NCI-H82 treated with DMSO at 0.1 percent for 48 hours (cell line): Measurements from ENCODE around the gene ADGRL3.

Experiments
- DNase-seq: peaks from one replicate; lab custom pipeline; 2025; ENCODE audit not compliant: unreplicated experiment; lab: John Stamatoyannopoulos, UW

ADGRL3 gene

DNA sequence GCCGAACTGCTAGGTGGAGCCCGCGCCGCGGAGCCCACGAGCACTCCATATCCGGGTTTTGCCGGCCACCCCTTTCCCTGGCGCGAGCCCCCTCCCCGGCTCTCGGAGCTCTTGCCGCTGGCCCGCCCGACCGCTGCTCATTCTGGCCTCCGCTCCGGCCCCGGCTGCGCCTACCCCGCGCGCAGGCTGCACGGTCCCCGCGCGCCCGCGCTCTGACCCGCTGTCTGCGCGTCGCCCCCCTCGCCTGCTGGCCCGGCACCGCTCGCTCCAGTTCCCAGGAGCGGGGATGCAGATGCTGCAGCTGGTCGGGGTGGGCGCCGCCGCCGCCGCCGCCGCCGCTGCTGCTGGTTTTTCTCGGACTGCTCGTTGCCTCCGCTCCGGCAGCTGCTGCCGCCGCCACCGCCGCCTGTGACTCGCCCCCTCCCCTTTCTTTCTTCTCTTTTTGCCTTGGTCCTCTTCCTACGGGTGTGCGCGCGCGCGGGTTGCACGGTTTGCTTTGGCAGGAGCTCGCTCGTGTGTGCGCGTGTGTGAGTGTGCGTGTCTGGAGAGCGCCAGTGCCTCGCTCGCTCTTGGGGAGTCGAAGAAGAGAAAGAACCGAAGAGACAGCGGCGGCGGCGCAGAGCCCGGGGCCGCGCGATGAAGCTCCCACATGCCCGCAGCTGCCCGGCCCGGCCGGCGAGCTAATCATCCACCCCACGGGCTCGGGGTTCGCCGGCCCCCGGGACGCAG is at the start of gene ADGRL3:
Gene ADGRL3, plus strand, starts transcription at position 140 of the 729 bp plus-strand sequence.
- DNase-seq, result no peak

GRCh38 chr4:61152433-61152832 is 47.7 kb upstream of the ADGRL3 start:
- no peak for DNase-seq

- DNase-seq, result no peak
Observed at GRCh38 chr4:61160478-61160877, 39.6 kb upstream of the ADGRL3 start.

DNA sequence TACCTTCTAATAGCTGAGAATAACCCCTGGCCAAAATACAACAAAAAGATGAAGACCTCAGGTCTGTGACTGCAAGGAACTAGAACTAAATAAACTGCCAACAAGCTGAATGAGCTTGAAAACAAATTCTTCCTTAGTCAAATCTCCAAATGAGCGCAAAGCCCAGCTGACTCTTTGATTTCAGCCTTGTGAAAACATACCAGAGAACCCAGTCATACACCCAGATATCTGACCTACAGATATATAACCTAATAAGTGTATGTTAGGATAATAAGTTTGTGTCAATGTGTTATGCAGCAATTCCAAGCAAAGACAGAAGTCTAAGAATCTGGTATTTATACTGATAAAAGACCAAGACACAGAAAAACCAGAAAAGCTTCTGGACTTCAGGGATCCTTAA is 38.0 kb upstream of the ADGRL3 start:
- no peak for DNase-seq

DNA sequence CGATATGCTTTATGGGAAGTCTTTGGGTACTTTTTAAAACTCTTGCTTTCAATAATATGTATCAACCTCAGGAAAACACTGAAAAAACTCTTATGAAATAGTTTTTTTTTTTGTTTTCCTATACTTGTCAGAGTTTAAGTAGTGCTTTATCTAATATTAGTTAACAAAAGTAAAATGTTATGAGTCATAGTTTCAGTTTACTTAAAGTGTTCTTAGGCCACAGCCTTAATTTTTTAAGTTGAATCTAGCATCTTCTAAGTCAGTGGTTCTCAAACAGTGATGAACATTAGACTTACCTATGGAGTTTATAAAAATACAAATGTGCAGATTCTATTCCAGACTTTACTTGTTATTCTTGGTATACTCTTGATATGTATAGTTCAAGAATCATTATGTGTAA is 26.3 kb upstream of the ADGRL3 start:
- no peak for DNase-seq

DNA sequence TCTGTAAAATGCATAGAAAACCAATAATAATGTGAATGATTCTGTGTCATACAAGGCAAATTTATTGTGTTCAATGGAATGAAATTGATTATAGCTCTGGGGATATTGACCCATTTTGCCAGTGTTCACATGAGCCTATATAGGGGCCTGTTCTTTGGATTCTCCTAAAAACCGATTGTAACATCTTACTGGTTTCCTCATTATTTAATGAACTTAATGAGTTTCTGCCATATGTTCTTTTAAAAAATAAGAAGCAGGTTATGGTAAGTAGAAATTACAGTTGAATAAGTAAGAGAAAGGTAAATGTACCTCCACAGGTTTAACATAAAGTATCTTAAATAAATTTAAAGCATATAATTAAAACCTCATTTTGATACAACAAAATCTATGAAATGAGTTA is 24.6 kb upstream of the ADGRL3 start:
- no peak for DNase-seq

GRCh38 chr4:61177367-61177766 is 22.8 kb upstream of the ADGRL3 start:
- DNase-seq, result no peak

- no peak for DNase-seq
Observed at GRCh38 chr4:61180405-61180804, 19.7 kb upstream of the ADGRL3 start.

- DNase-seq, result no peak
Observed at GRCh38 chr4:61182915-61183314, 17.2 kb upstream of the ADGRL3 start.

DNA sequence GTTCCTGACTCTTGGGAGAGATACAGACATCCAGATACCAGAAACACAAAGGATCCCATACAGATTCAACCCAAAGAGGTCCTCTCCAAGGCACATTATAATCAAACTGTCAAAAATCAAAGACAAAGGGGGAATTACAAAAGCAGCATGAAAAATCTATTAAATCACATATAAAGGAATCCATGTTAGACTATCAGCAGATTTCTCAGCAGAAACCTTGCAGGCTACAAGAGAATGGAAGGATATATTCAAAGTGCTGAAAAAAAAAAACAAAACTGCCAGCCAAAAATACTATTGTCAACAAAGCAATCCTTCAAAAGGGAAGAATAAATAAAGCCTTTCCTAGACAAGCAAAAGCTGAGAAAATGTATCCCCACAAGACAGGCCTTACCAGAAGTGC is 14.8 kb upstream of the ADGRL3 start:
- DNase-seq, result no peak

- no peak for DNase-seq
Observed at GRCh38 chr4:61192392-61192791, 7.7 kb upstream of the ADGRL3 start.

DNA sequence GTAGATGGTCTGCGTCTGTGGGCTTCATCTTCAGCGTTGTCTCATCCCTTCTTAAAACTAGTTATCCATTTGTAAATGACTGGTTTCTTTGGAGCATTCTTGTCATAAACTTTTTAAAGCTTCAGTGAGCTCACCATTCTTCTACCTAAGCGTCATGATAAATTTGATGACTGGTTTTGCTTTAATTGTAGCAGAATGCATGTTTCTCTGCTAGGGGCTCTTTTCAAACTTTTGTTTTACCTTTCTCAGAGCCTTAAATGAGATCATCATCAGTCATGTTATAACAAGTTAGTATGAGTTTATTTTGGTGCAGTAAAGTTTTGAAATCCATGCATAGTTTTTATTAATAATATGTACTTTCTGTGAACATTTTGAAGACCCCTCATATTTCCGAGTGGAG is 6.3 kb upstream of the ADGRL3 start:
- no peak for DNase-seq

- DNase-seq, result no peak
Observed at GRCh38 chr4:61194571-61194970, 5.6 kb upstream of the ADGRL3 start.

DNA sequence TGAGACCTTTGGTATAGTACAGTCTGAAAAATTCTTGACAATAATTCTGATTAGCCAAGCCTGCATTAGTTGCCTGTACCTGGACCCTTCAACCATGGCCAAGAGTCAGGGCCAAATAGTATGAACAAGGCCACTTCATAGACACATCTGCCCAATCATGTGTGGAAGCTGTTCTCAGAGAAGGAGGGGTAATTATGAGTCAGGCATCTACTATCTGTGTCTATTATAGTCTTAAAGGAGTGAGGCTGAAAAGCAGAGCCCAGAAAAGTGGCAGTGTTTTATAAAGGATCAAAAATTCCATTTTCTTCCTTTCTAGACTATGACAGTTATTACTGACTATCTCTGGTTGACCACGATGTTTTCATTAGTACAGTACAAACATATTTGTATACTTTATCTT is 5.0 kb upstream of the ADGRL3 start:
- DNase-seq, result no peak

- DNase-seq, result no peak
Observed at GRCh38 chr4:61198686-61199085, 1.4 kb upstream of the ADGRL3 start.

DNA sequence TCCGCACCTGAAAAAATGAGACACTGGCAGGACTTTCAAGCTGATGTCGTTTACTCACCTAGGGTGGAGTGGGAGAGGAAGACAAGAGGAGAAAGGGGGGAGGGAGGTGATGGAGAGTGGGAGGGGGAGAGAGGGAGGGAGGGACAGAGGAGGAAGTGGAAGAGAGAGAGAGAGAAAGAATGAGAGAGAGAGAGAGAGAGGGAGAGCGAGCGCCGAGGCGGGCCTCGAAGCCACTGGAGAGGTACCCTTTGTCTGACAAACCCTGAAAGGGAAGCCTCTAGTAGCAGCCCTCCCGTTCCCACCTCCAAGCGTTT is 296 bp upstream of the ADGRL3 start:
- DNase-seq, result no peak

DNA sequence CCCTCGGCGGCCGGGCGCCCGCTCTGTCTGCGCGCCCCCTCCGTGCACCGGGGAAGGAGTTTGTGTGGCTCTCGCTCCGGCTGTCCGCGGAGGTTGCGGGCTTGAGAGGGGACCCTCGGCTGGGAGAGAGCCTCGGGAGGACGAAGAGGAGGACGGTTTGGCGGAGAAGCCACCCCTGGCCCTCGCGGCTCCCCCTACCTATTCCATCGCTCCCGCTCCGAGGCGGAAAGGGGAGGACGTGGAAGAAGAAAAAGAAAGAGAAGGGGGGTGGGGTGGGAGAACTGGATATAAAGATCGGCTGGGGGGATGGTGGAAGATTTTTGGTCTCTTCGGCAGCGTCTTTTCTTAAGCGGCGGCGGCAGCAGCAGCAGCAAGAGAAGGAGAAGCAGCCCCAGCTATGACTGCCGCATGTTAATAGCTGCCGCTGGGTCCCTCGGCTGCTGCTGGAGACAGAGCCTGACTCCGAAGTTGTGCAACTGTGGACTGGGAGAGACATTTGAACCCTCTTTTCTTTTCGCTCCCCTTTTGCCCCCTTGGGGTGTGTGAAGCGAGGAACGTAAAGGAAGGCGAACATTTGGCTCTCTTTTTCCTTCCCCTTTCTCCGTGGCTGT is 895 bp downstream of the ADGRL3 start:
- no peak for DNase-seq

GRCh38 chr4:61201561-61201960 is 1.4 kb downstream of the ADGRL3 start:
- no peak for DNase-seq

DNA sequence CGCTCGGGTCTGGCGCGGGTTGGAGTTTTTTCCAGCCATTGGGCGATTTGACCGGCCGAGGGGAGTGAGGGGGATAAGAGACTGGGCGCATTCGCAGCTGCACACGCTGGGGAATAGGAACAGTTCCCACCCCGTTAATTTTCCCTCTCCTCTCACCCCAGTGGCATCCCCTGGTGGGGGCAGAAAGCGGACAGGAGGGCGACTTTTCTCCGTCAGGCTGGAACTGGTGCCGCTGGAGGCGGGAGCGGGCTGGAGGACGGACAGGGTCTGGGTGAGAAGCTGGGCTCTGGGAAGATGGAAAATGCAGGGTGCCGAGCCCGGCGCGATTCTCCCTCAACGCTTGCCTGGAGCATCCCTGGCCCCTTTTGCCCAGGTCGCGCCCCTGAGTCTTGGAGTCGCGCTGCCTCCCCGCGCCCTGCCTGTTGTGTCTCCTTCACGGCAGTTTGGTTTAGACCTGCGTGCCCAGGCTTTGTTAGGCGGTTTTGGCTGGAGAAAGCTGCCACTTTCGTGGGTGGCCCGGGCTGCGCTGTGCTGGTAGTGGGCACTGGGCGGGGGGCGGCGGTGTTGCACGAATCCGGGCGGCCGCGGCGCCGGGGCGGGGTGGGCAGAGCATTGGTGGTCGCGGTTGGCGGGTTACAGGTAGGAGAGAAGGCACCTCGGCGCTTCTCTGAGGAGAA is 2.0 kb downstream of the ADGRL3 start:
- no peak for DNase-seq

GRCh38 chr4:61202638-61203435 is 2.7 kb downstream of the ADGRL3 start:
- no peak for DNase-seq

DNA sequence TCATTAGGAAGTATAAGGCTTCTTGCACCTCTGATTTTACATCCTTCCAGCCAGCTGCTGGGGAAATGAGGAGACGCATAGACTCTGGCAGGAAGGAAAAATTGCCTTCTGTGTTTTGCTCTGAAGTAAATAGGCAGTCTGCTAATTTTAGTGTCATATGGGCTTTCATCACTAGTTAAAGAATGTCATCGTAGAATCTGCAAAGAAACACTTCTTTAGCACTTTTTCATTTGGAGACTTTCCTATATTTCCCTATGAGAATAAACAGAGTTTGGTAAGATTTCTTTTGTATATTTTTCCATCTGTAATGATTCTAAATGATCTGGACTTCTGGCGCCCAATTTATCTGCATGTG is 3.3 kb downstream of the ADGRL3 start:
- DNase-seq, result no peak
